MM.1S (cell line): ENCODE data around the gene FCGBP.

Source experiments
- EZH2 ChIP-seq: fragments of 300-600 bp; sonication (generic); optimal IDR thresholded peaks from 2 replicates; pipeline ENCODE3; 2017; ENCODE audit warnings: low read depth, mild to moderate bottlenecking, antibody characterized with exemption, low read length, mixed read lengths
- EZH2phosphoT487 ChIP-seq: fragments of 300-600 bp; sonication (generic); IDR thresholded peaks from 2 replicates; pipeline ENCODE4 v1.6.1; 2018; ENCODE audit warnings: antibody characterized with exemption, low read length
- TF ChIP-seq, protein P1 (sequence below): fragments of 300-600 bp; sonication (generic); IDR thresholded peaks from 2 replicates; pipeline ENCODE4 v1.5.1; 2016; ENCODE audit warnings: antibody characterized with exemption, low read length, mixed read lengths

DNA sequence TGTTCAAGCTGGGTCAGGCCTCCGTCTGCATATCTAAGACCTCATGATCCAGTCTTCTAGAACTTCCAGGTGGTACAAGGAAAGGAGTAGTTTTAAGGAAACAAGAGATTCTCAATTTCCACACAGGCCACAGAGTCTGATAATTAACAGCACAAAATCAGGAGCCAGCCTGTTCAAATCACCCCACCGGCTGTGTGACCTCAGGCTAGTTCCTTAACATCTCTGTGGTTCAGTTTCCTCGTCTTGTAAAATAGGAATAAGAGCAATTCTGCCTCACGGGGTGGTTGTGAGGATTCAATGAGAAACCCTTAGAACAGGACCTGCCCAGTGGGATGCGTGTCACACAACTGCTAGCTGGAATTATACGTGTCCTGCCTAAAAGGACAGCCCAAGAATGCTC, 25.6 kb downstream of the FCGBP start:
- TF ChIP-seq, protein P1, sequence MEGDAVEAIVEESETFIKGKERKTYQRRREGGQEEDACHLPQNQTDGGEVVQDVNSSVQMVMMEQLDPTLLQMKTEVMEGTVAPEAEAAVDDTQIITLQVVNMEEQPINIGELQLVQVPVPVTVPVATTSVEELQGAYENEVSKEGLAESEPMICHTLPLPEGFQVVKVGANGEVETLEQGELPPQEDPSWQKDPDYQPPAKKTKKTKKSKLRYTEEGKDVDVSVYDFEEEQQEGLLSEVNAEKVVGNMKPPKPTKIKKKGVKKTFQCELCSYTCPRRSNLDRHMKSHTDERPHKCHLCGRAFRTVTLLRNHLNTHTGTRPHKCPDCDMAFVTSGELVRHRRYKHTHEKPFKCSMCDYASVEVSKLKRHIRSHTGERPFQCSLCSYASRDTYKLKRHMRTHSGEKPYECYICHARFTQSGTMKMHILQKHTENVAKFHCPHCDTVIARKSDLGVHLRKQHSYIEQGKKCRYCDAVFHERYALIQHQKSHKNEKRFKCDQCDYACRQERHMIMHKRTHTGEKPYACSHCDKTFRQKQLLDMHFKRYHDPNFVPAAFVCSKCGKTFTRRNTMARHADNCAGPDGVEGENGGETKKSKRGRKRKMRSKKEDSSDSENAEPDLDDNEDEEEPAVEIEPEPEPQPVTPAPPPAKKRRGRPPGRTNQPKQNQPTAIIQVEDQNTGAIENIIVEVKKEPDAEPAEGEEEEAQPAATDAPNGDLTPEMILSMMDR, result no peak
- TF ChIP-seq EZH2 (no peak), EZH2phosphoT487 (no peak)
